Measurements from ENCODE around the gene RNASEL.

DNA sequence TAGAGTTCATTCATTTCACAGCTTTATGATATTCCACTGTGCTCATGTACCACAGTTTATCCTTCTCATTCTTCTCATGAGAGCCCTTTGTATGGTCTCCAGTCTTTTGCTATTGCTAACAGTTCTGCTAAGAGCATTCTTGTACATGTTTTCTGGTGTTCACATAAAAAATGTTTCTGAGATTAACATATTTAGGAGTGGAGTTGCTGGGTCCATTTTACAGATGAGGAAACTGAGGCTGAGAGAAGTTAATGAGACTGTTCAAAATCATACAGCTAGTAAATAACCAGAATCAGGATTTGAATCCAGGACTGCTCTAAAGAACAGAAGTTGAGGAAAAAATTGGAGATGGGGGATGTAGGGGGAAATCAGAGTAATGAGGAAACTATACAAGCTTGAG lies 44.0 kb upstream of the RNASEL start:
- TF ChIP-seq, protein P1, sequence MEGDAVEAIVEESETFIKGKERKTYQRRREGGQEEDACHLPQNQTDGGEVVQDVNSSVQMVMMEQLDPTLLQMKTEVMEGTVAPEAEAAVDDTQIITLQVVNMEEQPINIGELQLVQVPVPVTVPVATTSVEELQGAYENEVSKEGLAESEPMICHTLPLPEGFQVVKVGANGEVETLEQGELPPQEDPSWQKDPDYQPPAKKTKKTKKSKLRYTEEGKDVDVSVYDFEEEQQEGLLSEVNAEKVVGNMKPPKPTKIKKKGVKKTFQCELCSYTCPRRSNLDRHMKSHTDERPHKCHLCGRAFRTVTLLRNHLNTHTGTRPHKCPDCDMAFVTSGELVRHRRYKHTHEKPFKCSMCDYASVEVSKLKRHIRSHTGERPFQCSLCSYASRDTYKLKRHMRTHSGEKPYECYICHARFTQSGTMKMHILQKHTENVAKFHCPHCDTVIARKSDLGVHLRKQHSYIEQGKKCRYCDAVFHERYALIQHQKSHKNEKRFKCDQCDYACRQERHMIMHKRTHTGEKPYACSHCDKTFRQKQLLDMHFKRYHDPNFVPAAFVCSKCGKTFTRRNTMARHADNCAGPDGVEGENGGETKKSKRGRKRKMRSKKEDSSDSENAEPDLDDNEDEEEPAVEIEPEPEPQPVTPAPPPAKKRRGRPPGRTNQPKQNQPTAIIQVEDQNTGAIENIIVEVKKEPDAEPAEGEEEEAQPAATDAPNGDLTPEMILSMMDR (IDR thresholded peaks at IDR 0.05 in 8 of 11, conservative IDR thresholded peaks at IDR 0.05 in 3 of 11): no peak
- TF ChIP-seq POLR2A (IDR thresholded peaks at IDR 0.05) (no peak), POLR2AphosphoS5 (IDR thresholded peaks at IDR 0.05) (no peak)
